Cardiac fibroblast (primary cell): Measurements from ENCODE around the gene GPC6.

Source experiments
- DNase-seq, 2 donors: peaks; one replicate each; pipeline versions ENCODE4 v3.0.0 to v3.0.0-alpha.2; 2010; ENCODE audit warnings: low read depth in 2 of 2
- H3K4me3 ChIP-seq, 2 donors: replicated peaks in 1 of 2; 1 replicate in 1 of 2; 2 replicates in 1 of 2; pipeline ENCODE4 v1.5.1; 2011; ENCODE audit warnings: low read depth in 2 of 2, low read length in 2 of 2, mild to moderate bottlenecking in 2 of 2, moderate library complexity in 1 of 2
- TF ChIP-seq, protein P1 (sequence below): IDR thresholded peaks from one replicate; pipeline ENCODE4 v1.5.1; 2011; ENCODE audit warnings: low read depth, mild to moderate bottlenecking, low read length, inconsistent platforms

GPC6 gene

DNA sequence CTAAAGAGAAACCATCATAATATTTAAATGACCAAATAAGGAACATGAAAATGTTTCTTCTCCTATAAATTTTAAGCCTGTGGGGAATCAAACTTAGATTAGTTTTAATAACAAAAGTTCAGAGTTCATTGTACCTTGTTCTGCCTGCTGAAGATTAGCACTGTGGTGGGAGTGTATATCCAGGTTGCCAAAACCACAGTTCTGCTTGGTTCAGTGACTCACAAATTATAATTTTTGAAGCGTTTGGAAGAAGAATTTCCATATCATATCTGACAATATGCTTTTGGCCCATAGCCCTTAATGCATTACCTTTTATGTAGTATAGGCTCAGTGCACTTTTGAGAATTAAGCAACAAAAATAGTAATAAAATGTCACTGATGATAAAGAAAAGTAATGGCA lies 545.2 kb downstream of the GPC6 start:
- DNase-seq = peak; percentile 18 to 39
- no peak overlapping the region for H3K4me3 ChIP-seq

DNA sequence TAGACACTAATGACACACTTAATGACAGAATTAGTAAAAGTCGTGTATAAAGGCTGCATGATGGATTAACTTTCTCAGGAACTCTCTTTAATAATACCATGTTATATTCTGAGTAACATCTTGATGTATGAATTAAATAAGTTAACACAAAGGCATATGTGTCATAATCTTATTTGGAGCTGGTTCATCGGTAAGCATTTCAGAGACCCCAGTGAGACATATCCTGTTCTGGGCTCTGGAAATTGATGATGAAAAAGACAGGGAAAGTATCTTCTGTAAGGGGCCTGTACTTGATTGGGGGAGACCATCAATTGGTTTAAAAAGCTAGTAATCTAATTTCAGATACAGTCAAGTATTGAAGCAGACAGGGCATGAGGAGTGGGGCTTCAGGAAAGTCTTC lies 547.9 kb downstream of the GPC6 start:
- no peak overlapping the region for H3K4me3 ChIP-seq
- TF ChIP-seq, protein P1, sequence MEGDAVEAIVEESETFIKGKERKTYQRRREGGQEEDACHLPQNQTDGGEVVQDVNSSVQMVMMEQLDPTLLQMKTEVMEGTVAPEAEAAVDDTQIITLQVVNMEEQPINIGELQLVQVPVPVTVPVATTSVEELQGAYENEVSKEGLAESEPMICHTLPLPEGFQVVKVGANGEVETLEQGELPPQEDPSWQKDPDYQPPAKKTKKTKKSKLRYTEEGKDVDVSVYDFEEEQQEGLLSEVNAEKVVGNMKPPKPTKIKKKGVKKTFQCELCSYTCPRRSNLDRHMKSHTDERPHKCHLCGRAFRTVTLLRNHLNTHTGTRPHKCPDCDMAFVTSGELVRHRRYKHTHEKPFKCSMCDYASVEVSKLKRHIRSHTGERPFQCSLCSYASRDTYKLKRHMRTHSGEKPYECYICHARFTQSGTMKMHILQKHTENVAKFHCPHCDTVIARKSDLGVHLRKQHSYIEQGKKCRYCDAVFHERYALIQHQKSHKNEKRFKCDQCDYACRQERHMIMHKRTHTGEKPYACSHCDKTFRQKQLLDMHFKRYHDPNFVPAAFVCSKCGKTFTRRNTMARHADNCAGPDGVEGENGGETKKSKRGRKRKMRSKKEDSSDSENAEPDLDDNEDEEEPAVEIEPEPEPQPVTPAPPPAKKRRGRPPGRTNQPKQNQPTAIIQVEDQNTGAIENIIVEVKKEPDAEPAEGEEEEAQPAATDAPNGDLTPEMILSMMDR = no peak
- DNase-seq = no peak

More for the DNA sequence above, 545.2 kb downstream of the GPC6 start:
- TF ChIP-seq, protein P1 = no peak

DNA sequence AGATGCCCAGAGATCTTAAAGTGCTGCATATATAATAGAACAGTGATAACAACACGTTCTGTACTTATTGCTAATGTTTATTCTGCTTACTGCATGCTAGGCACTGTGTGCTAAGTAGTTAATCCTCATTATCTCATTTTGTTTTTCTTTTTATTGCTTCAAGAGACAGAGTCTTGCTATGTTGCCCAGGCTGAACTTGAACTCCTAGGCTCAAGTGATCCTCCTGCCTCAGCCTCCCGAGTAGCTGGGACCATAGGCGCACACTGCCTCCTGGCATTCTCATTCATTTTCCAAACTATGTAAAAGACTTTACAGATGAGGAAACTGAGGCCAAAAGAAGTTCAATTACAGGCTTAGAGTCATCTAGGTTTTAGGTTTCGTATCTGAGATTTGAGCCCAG lies 548.4 kb downstream of the GPC6 start:
- DNase-seq = no peak
- no peak overlapping the region for H3K4me3 ChIP-seq
- TF ChIP-seq, protein P1 = no peak

DNA sequence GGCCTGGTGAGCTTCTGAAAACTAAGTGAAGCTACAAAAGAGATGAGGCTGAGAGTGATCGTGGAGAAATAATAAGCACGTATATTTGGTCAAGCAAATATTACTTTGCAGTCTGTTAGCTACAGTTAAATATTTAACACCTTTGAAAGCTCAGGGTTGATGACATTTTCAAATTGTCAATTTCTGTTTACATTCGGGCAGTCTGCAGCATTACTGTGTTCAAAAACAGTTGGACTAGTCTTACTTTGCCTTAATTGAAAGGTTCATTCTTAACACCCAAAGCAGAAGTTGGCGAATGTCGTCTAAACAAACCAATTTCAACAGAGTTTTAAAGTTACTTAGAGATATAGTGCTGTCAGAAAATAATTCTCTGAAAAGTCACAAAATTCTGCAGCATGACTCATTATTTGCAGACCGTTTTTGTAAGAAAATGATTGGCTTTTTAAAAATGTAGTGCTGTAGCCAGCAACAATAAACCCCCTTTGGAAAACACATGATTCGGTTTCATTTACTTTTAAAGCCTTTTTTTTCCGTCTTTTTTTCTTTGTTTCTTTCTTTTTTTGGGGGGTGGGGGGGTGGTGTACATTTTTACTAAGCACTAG lies 549.0 kb downstream of the GPC6 start:
- no peak overlapping the region for H3K4me3 ChIP-seq
- TF ChIP-seq, protein P1 = no peak
- peak; percentile 64 to 79 for DNase-seq

DNA sequence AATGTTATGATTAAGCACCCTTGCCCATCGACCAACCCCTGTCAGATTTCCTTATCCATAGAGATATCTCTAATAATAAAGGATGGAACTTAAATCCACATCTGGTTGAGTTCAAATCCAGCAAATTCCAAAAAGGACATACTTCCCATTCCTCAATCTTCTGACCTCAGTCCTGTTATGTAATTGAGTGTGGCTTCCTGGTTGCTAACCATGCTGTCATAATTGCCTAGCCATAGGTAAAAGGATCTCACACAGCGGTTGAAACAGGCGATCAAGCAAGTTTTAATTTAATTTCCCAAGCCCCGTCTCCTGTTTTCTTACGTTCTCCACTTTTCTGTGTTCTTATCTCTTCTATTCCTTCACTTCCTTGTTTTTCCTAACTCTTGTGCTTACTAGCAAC lies 550.3 kb downstream of the GPC6 start:
- no peak overlapping the region for H3K4me3 ChIP-seq
- TF ChIP-seq, protein P1 = no peak
- DNase-seq = peak; percentile 51 to 65

GRCh38 chr13:93777504-93777903 lies 550.9 kb downstream of the GPC6 start:
- H3K4me3 ChIP-seq = no peak overlapping the region
- TF ChIP-seq, protein P1 = no peak
- no peak for DNase-seq

GRCh38 chr13:93778548-93778947 lies 551.9 kb downstream of the GPC6 start:
- TF ChIP-seq, protein P1 = no peak
- H3K4me3 ChIP-seq = no peak overlapping the region
- no peak for DNase-seq
